ENCODE data around the gene TRAF2.

Gene TRAF2

GRCh38 chr9:136899196-136899595, 12.9 kb downstream of the TRAF2 start:
- POLR2A ChIA-PET (ENCODE audit: low non-redundant PET), result no interaction called here
- DNase-seq (ENCODE audit: low spot score), result no peak
- H3K27ac ChIP-seq, result peak overlapping the region; percentile 4
- CTCF ChIA-PET, result interaction anchor here (0.9 kb wide), 1 partner anchor 45 kb away, joined by 4 read pairs; no protein-coding TSS in a partner anchor
- TF ChIP-seq CTCF (conservative IDR thresholded peaks at IDR 0.05; ENCODE audit: low read depth), result no peak

GRCh38 chr9:136900556-136900955, 14.2 kb downstream of the TRAF2 start:
- POLR2A ChIA-PET (ENCODE audit: low non-redundant PET), result no interaction called here
- H3K27ac ChIP-seq, result peak overlapping the region; percentile 80
- CTCF ChIA-PET, result no interaction called here

GRCh38 chr9:136900988-136901515, 14.7 kb downstream of the TRAF2 start:
- DNase-seq (ENCODE audit: low spot score), result peak; percentile 81
- ChIA-PET CTCF (interaction anchor here (1.5 kb wide), 1 partner anchor 9 kb away, joined by 4 read pairs; no protein-coding TSS in a partner anchor), POLR2A (ENCODE audit: low non-redundant PET) (no interaction called here)
- TF ChIP-seq CTCF (conservative IDR thresholded peaks at IDR 0.05; ENCODE audit: low read depth), result no peak
- H3K27ac ChIP-seq, result peak overlapping the region; percentile 80

More at GRCh38 chr9:136900556-136900955, 14.2 kb downstream of the TRAF2 start:
- DNase-seq (ENCODE audit: low spot score), result no peak
- TF ChIP-seq CTCF (conservative IDR thresholded peaks at IDR 0.05; ENCODE audit: low read depth), result no peak

- DNase-seq (ENCODE audit: low spot score), result peak; percentile 100
- H3K27ac ChIP-seq, result peak overlapping the region; percentile 80
- ChIA-PET CTCF (interaction anchor here (0.5 to 1.5 kb wide), 3 partner anchors 9 to 521 kb away, joined by 4 read pairs; partner anchors contain the start of genes EXD3 and NOXA1), POLR2A (ENCODE audit: low non-redundant PET) (no interaction called here)
- TF ChIP-seq CTCF (conservative IDR thresholded peaks at IDR 0.05; ENCODE audit: low read depth), result no peak
Observed at GRCh38 chr9:136901516-136902258, 15.4 kb downstream of the TRAF2 start.

GRCh38 chr9:136902259-136902821, 16.0 kb downstream of the TRAF2 start:
- peak; percentile 77 for DNase-seq (ENCODE audit: low spot score)
- ChIA-PET CTCF (interaction anchor here (0.5 to 1.5 kb wide), 4 partner anchors 8 to 521 kb away, joined by 4 to 9 read pairs (median 4); partner anchors contain the start of genes EXD3 and NOXA1), POLR2A (ENCODE audit: low non-redundant PET) (interaction anchor here (0.6 kb wide), 1 partner anchor 12 kb away, joined by 4 read pairs; no protein-coding TSS in a partner anchor)
- peak overlapping the region; percentile 80 for H3K27ac ChIP-seq
- TF ChIP-seq CTCF (conservative IDR thresholded peaks at IDR 0.05; ENCODE audit: low read depth), result no peak

- ChIA-PET POLR2A (ENCODE audit: low non-redundant PET) (no interaction called here), CTCF (interaction anchor here (0.5 kb wide), 2 partner anchors 10 to 30 kb away, joined by 3 to 9 read pairs; no protein-coding TSS in a partner anchor)
- TF ChIP-seq CTCF (conservative IDR thresholded peaks at IDR 0.05; ENCODE audit: low read depth), result no peak
- DNase-seq (ENCODE audit: low spot score), result no peak
- peak overlapping the region; percentile 80 for H3K27ac ChIP-seq
Observed at GRCh38 chr9:136903041-136903554, 16.8 kb downstream of the TRAF2 start.
